ENCODE results near the gene CABYR.

Gene CABYR

DNA sequence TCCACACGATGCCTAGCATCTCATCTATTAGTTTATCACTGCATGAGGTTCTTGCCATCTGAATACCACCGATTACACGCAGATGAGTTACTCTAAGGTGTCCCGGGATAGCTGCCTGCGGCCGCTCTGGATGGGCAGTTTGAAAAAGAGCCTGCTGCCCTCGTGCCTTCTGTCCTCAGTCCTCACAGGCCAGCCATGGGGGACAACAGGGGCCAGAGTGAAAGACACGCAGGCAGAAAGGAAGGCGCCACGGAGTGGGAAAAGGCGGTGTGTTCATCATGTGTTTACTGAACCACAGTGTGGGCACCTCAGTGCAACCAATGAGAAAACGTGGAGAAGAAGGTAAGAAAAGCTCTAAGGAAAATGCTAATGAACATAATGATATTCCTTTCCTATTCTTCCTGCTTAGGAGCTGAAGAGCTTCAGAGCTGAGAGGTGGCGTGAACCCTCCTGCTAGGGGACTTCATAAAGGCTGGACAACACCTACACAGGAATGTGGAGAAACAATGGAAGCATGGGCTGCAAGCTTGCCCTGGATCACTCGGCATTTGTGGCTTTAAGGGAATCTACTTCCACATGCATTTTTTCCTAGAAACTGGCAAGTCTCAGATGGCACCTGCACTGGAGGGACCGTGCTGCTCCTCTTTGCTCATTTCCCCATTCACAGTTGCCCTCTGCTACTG, 50.9 kb downstream of the CABYR start:
- no peak for DNase-seq (ENCODE audit: low read depth in 2 of 2)

DNA sequence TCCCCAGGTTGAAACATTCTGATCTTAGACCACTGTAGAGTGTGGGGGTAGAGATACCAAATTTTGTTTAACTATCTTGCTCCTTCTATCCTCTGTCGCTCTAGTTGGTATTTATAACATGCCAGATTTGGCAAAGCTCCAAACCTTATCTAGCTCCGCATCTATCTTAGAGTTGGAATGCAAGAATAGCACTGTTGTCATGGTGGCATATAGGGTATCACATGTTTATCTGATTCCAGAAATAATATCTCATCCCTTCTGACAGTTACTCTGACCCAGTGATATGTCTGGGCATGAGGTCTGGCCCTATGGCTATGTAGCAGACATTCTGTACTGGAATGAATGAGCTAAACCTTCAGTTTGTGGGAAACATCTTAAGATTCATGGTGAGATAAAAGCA, 51.7 kb downstream of the CABYR start:
- no peak for DNase-seq (ENCODE audit: low read depth in 2 of 2)

DNA sequence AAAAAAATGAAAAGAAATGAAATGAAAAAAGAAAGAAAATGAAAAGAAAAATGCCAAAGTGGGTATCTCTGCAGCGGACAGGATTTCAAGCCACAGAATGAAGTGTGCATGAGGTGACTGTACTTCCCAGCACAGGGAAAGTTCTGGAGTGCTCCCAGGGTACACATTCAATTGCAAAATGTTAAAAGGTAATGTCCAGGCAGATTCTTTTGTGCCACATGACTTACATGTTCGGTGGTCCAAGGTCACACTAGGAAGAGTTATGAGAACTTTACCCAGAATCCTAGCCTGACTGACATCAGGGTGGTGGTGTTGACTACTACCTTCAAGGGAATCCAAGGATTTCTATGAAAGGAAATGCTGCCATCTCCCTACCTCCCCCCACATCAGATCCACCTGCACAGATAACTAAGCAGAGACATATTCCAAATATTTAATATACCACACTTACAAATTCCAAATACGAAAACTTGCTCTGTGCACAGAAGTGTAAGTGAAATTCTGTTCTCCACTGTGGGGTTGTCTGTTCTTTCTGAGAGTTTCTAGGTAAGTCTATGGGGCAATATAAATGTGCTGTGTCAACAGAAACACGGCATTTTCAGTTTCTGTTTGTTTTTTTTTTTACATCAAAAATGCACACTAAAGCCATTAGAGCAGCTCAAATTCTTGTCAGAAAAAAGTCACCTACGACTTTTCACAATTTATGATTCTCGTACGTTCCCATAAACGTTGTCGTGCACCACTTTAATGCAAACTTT, 56.6 kb downstream of the CABYR start:
- no peak for DNase-seq (ENCODE audit: low read depth in 2 of 2)

DNA sequence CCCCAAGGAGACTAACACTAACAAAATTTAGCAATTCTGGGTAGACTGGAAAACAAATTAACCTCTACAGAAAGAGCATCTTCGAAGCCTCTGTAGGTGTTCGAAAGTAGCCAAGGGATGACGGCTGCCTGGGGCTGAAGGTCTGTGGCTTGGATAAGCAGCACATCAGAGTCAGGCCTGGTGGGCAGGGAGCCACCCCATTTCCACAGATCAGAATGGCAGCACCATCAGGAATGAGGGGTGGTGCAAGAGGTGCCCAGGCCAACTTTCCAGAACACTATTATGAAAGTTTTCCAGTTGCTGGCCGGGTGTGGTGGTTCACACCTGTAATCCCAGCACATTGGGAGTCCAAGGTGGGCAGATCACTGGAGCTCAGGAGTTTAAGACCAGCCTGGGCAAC, 57.9 kb downstream of the CABYR start:
- no peak for DNase-seq (ENCODE audit: low read depth in 2 of 2)

DNA sequence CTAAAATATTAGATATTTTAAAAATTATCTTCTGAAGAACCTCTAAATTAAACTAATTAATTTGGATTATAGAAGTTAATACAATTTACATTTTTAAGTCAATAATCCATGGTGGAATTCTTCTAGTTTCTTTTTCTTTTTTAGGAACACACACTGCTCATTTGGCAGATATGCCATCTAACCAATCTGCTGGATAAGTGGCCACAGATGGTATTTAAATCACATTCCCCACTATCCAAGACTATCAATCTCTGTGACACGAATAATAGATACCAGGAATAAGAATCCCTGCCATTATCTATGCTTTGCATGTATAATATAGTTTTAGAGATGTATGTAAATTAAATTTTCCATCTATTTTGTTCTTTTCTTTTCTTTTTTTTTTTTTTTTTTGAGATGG, 58.5 kb downstream of the CABYR start:
- no peak for DNase-seq (ENCODE audit: low read depth in 2 of 2)

DNA sequence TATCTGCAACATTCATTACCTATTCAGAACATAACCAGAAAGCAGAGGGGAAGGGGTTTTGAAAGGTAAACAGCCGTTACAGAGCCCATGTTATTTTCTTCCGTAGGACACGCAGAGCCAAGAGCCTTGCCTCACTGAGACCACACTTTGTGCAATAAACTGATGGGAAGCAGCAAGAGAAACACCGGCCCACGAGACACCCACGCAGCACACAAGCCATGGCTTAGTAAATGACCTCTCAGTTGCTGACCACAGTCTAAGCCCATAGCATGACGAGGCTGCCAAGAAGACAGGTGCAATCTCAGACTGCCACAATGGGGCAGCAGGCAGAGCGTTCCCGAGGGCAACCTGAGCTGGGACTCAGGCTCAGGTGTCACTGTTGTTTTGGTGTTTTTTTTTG, 59.6 kb downstream of the CABYR start:
- no peak for DNase-seq (ENCODE audit: low read depth in 2 of 2)

DNA sequence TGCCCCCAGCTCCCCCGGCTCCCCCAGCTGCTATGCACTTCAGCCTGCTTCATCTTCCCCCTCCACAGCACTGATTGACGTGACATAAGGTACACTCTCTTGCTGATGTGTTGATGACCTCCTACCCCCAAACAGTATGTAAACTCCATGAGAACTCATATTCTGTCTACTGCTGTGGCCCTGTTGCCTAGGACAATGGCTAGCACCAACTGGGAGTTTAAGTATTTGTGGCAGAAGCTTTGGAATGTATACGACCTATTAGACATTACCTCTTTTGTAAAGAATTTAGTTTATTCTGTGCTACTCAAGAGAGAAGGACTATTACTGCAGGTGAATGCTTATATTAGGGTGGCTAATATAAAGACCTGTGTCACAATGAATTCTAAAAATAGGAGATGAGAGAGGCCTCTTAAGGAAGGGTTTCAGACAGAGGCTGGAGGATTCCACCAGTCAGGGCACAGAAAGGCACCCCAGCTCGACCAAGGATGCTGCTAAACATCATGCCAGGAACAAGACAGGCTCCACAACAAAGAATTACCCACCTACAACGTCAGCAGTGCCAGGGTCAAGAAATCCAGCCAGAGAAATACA, 60.6 kb downstream of the CABYR start:
- no peak for DNase-seq (ENCODE audit: low read depth in 2 of 2)

DNA sequence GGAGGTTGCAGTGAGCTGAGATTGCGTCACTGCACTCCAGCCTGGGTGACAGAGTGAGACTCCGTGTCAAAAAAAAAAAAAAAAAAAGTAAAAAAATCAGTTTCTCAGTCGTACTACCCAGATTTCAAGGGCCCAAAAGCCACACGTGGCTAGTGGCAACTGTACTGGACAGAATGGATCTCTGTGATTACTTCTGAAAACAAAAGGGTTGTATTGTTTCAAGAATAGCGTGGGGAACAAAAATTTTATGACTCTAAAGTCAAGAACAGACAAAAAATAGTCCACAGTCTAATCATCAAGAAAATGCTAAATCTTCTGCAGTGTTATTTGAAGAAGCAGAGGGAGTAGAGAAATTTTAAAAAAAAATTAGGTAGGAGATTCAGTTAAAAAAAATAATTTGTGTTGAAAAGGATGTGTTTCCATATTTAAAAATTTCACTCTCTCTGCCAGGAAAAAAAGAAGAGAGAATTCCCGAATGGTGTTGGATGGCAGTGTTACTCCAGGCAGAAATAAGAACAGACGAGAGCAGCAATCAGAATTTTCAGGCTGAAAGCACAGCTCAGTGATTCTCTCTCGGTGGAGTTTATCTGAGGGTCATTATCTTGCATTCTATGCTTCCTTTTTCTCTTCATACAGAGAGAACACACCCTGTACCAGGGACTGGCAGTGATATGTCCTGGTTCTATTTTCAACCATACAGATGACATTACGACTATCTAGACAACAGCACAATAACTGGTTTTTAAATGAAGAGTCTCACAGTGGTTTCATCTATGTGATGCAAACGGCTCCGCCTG, 61.8 kb downstream of the CABYR start:
- no peak for DNase-seq (ENCODE audit: low read depth in 2 of 2)

DNA sequence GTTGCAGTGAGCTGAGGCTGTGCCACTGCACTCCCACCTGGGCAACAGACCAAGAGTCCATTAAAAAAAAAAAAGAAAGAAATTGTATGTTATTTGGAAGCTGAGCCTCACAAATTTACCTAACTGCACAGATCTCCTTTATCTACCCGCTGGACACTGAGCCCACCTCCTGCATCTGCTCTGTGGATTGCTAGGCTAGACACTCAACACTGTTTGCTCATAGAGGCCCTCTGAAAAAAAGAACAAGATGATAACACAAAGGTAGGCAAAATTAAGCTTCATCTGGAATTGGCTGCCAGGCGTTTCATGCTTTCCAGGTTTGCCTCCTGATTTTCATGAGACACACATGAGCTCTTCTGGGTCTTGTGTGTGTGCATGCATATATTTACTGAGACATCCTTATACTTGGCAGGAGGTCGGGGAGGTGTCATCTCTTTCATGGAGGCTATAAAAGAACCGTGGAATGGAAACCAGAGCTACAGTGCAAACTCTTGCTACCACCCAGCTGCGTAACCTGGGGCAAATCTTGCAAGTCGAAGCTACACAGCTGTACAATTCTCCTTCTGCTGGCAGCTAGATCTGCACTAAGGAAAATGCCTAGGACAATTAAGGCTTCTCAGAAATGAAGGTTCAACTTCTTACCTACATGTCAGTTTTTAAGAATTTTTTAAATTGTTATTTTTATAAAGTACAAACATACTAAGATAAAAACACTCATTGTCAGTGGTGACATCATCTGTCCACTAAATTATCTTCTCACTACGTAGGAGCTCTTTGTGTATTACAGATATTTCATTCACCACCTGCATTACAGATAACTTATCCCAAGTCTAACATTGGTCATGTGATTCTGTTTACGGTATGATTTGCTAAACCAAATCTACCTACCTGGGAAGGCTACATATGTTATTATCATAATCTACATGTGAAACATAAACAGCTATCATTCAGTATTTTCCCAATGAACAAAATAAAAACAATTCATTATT, 63.1 kb downstream of the CABYR start:
- DNase-seq (ENCODE audit: low read depth in 2 of 2): no peak

DNA sequence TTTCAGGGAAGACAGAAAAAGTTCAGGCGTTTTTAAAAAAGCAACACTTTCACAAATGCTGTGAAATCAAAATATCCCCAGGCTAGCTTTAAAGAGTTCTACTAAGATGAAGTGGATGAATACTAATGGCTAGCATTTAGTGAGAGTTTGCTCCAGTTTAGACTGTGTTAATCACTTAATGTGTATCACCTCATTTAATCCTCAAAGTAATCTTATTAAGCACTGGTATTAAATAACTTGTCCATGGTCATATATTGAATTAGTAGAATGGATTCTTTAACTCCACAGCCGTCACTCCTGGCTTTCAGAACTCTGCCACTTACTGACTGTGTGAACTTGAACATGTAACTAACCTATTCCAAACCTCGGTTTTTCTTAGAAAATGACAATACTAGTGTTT, 66.0 kb downstream of the CABYR start:
- DNase-seq (ENCODE audit: low read depth in 2 of 2): no peak

DNA sequence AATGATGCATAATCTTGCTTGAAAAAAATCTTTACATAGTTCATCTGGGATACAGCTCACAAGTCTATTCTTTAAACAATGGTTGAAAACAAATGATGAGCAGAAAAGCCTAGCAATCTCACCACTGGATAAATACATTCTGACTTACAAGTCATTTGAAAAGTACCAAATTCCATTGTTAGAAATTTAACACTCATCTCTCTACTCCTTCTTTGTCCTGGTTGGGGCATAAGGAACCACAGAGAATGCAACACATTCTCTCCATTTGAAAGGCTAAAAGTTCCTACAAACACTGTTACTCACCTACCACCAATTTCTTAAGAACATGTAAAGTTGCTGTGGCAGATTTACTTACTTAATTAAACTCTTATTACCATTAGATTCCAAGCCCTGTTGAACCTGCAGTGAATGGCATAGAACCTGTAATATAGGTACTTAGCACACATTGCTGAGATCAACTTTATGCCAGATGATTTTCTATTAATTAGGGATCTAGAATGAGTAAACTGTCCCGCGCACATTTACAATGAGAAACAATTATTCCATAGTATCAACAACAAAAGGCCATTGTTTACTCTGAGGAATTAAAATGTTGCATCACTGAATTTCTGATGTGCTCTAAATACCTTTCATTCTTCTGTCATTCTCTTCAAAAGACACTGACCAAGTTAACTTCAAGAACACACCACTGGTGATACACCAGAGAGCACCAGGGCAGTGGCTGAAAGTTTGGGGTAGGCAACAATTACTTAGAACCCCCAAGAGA, 69.6 kb downstream of the CABYR start:
- DNase-seq (ENCODE audit: low read depth in 2 of 2): no peak

DNA sequence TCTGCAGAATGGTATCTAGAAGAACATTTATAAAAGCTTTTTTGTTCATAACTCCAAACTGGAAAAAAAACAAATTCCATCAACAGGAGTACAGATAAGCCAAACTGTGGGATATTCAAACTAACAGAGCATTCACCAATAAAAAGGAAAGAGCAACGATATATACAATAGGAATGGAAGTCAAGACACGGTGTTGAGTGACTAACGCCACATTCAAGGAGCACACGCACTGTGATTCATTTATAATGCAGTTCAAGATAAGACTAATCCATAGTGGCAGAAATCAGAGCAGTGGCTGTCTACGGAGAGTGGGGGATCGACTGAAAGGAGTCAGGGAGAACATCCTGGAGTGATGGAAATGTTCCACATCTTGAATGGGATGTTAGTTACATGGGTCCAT, 70.7 kb downstream of the CABYR start:
- DNase-seq (ENCODE audit: low read depth in 2 of 2): no peak
